Skeletal muscle satellite cell (primary cell): ENCODE data around the gene DHRSX.

Source experiments
- H3K27me3 ChIP-seq: 2 replicates; pipeline ENCODE4 v1.7.0; 2013; ENCODE audit warnings: low read length; ENCODE audit not compliant: control insufficient read depth, insufficient read depth
- H3K36me3 ChIP-seq: 2 replicates; pipeline ENCODE4 v1.7.0; 2013; ENCODE audit warnings: mild to moderate bottlenecking, control low read depth, low read length; ENCODE audit not compliant: insufficient read depth
- H3K4me1 ChIP-seq: 2 replicates; pipeline ENCODE4 v1.7.0; 2013; ENCODE audit warnings: low read length; ENCODE audit not compliant: control insufficient read depth, insufficient read depth
- H3K4me2 ChIP-seq: 2 replicates; pipeline ENCODE4 v1.7.0; 2013; ENCODE audit warnings: mild to moderate bottlenecking, low read length
- H3K4me3 ChIP-seq: 2 replicates; pipeline ENCODE4 v1.7.0; 2013; ENCODE audit warnings: low read length
- H3K9ac ChIP-seq: 2 replicates; pipeline ENCODE4 v1.7.0; 2013; ENCODE audit warnings: mild to moderate bottlenecking, low read depth, low read length, moderate library complexity
- H3K9me3 ChIP-seq: replicated peaks from 2 replicates; pipeline ENCODE4 v1.7.0; 2013; ENCODE audit warnings: mild to moderate bottlenecking, control low read depth, low read length

Gene DHRSX

GRCh38 chrX:2345562-2345961 is 155.2 kb downstream of the DHRSX start:
- Histone ChIP-seq H3K9ac (no peak overlapping the region), H3K4me1 (peaks cover 14% of the 10 kb centered on the region), H3K27me3 (no peaks in the 10 kb centered on the region), H3K9me3 (no peaks in the 10 kb centered on the region), H3K4me2 (no peak overlapping the region), H3K4me3 (no peak overlapping the region), H3K36me3 (no peaks in the 10 kb centered on the region)

- Histone ChIP-seq H3K4me1 (peaks cover 14% of the 10 kb centered on the region), H3K9ac (no peak overlapping the region), H3K27me3 (no peaks in the 10 kb centered on the region), H3K4me3 (no peak overlapping the region), H3K4me2 (no peak overlapping the region), H3K36me3 (peaks cover 3% of the 10 kb centered on the region), H3K9me3 (no peaks in the 10 kb centered on the region)
These were observed 157.4 kb downstream of the DHRSX start for GRCh38 chrX:2343413-2343812.

GRCh38 chrX:2342874-2343273 is 157.9 kb downstream of the DHRSX start:
- no peaks in the 10 kb centered on the region for H3K9me3 ChIP-seq
- H3K4me3 ChIP-seq = no peak overlapping the region
- H3K4me2 ChIP-seq = no peak overlapping the region
- H3K36me3 ChIP-seq = peaks cover 6% of the 10 kb centered on the region
- no peaks in the 10 kb centered on the region for H3K27me3 ChIP-seq
- no peak overlapping the region for H3K9ac ChIP-seq
- peaks cover 14% of the 10 kb centered on the region for H3K4me1 ChIP-seq

- no peak overlapping the region for H3K4me3 ChIP-seq
- no peak overlapping the region for H3K9ac ChIP-seq
- H3K4me2 ChIP-seq = no peak overlapping the region
- peaks cover 6% of the 10 kb centered on the region for H3K36me3 ChIP-seq
- H3K4me1 ChIP-seq = peaks cover 14% of the 10 kb centered on the region
- H3K9me3 ChIP-seq = no peaks in the 10 kb centered on the region
- no peaks in the 10 kb centered on the region for H3K27me3 ChIP-seq
These were observed 158.5 kb downstream of the DHRSX start for GRCh38 chrX:2342281-2342688.

- H3K36me3 ChIP-seq = peaks cover 6% of the 10 kb centered on the region
These were observed 159.8 kb downstream of the DHRSX start for GRCh38 chrX:2340991-2341390.

GRCh38 chrX:2336181-2336580 is 164.6 kb downstream of the DHRSX start:
- no peaks in the 10 kb centered on the region for H3K27me3 ChIP-seq
- peaks cover 6% of the 10 kb centered on the region for H3K36me3 ChIP-seq
- H3K9ac ChIP-seq = no peak overlapping the region
- no peaks in the 10 kb centered on the region for H3K4me1 ChIP-seq
- H3K4me2 ChIP-seq = no peak overlapping the region
- H3K4me3 ChIP-seq = no peak overlapping the region
- no peaks in the 10 kb centered on the region for H3K9me3 ChIP-seq

More at GRCh38 chrX:2340991-2341390, 159.8 kb downstream of the DHRSX start:
- no peaks in the 10 kb centered on the region for H3K27me3 ChIP-seq
- no peak overlapping the region for H3K4me2 ChIP-seq
- H3K9ac ChIP-seq = no peak overlapping the region
- H3K9me3 ChIP-seq = no peaks in the 10 kb centered on the region
- H3K4me3 ChIP-seq = no peak overlapping the region
- H3K4me1 ChIP-seq = peaks cover 14% of the 10 kb centered on the region

GRCh38 chrX:2334237-2334636 is 166.5 kb downstream of the DHRSX start:
- H3K4me3 ChIP-seq = no peak overlapping the region
- no peaks in the 10 kb centered on the region for H3K9me3 ChIP-seq
- no peaks in the 10 kb centered on the region for H3K27me3 ChIP-seq
- H3K4me1 ChIP-seq = no peaks in the 10 kb centered on the region
- peaks cover 6% of the 10 kb centered on the region for H3K36me3 ChIP-seq
- no peak overlapping the region for H3K9ac ChIP-seq
- H3K4me2 ChIP-seq = no peak overlapping the region

- Histone ChIP-seq H3K27me3 (no peaks in the 10 kb centered on the region), H3K36me3 (no peaks in the 10 kb centered on the region), H3K4me2 (no peak overlapping the region)
These were observed 168.5 kb downstream of the DHRSX start for GRCh38 chrX:2332252-2332651.

GRCh38 chrX:2330910-2331309 is 169.9 kb downstream of the DHRSX start:
- H3K4me1 ChIP-seq = no peaks in the 10 kb centered on the region
- H3K4me2 ChIP-seq = no peak overlapping the region
- no peaks in the 10 kb centered on the region for H3K9me3 ChIP-seq
- H3K36me3 ChIP-seq = no peaks in the 10 kb centered on the region
- H3K27me3 ChIP-seq = no peaks in the 10 kb centered on the region
- H3K4me3 ChIP-seq = no peak overlapping the region
- no peak overlapping the region for H3K9ac ChIP-seq

More at GRCh38 chrX:2332252-2332651, 168.5 kb downstream of the DHRSX start:
- Histone ChIP-seq H3K9me3 (no peaks in the 10 kb centered on the region), H3K4me1 (no peaks in the 10 kb centered on the region), H3K9ac (no peak overlapping the region), H3K4me3 (no peak overlapping the region)

GRCh38 chrX:2330487-2330886 is 170.3 kb downstream of the DHRSX start:
- Histone ChIP-seq H3K4me1 (no peaks in the 10 kb centered on the region), H3K27me3 (no peaks in the 10 kb centered on the region), H3K36me3 (no peaks in the 10 kb centered on the region), H3K4me2 (no peak overlapping the region), H3K9me3 (no peaks in the 10 kb centered on the region), H3K9ac (no peak overlapping the region), H3K4me3 (no peak overlapping the region)

GRCh38 chrX:2327423-2327822 is 173.4 kb downstream of the DHRSX start:
- Histone ChIP-seq H3K27me3 (no peaks in the 10 kb centered on the region), H3K4me1 (peaks cover 8% of the 10 kb centered on the region), H3K9ac (no peak overlapping the region), H3K4me2 (no peak overlapping the region), H3K36me3 (no peaks in the 10 kb centered on the region), H3K9me3 (no peaks in the 10 kb centered on the region), H3K4me3 (no peak overlapping the region)

- H3K4me3 ChIP-seq = peak overlapping the region; percentile 63
- H3K36me3 ChIP-seq = no peaks in the 10 kb centered on the region
- H3K9me3 ChIP-seq = no peaks in the 10 kb centered on the region
- H3K4me1 ChIP-seq = peaks cover 12% of the 10 kb centered on the region
- H3K4me2 ChIP-seq = peak overlapping the region; percentile 75
- no peaks in the 10 kb centered on the region for H3K27me3 ChIP-seq
- H3K9ac ChIP-seq = peak overlapping the region; percentile 63
These were observed 175.5 kb downstream of the DHRSX start for GRCh38 chrX:2325076-2325784.
